Mucosa of descending colon (tissue), 3 donors: ENCODE data around the gene BICC1. TPM values are rescaled to one million over a fixed set of nuclear protein-coding genes. Genes with fewer than 3 reads are reported as not detected.

Experiments used
- ATAC-seq: fragments of 200-7000 bp; cut with Tn5 transposase; one replicate; pipeline ENCODE4 v1.9.1; 2020; ENCODE audit warnings: mild to moderate bottlenecking, moderate library complexity
- DNase-seq, 3 donors: peaks; one replicate each; pipeline ENCODE4 v3.0.0-alpha.2; 2020
- H3K36me3 ChIP-seq: fragments of 200-600 bp; one replicate; pipeline ENCODE4 v1.8.0; 2021; ENCODE audit warnings: low read depth, mild to moderate bottlenecking
- H3K4me1 ChIP-seq: fragments of 200-600 bp; one replicate; pipeline ENCODE4 v1.8.0; 2021; ENCODE audit warnings: low read depth, mild to moderate bottlenecking
- H3K4me3 ChIP-seq: fragments of 200-600 bp; one replicate; pipeline ENCODE4 v1.8.0; 2021; ENCODE audit warnings: mild to moderate bottlenecking
- H3K9me3 ChIP-seq: fragments of 200-600 bp; one replicate; pipeline ENCODE4 v1.8.0; 2021; ENCODE audit warnings: mild to moderate bottlenecking
- CTCF ChIP-seq: fragments of 200-600 bp; IDR thresholded peaks from one replicate; pipeline ENCODE4 v1.8.0; 2022; ENCODE audit warnings: antibody characterized with exemption, mild to moderate bottlenecking
- intact Hi-C, 2 donors: fragments of 100-400 bp; cut with DNase I in 1 of 2; cut with micrococcal nuclease in 1 of 2; formaldehyde crosslinking; loops; one replicate each; pipeline versions ENCODE4 v1.11.0 to v1.11.1; 2022; cut with DNase I, micrococcal nuclease
- total RNA-seq, 3 donors: library from RNA; stranded (reverse); fragmentation: NEBNext Ultra II Directional in 2 of 3; extraction: Animal tissue kit (Norgen Biotek cat#: 25700) in 2 of 3; gene quantifications; one replicate each; pipeline versions ENCODE4 v1.2.1 to v1.2.4, GENCODE V29; 2021 to 2023
- donor health status: DM: no; HTN: no; CAD: no; lungs with moderate emphysema.
- donor health status: DM: no; HTN: no; CAD: no.
- donor health status: DM: no; HTN: yes; CAD: no.

The BICC1 gene
- total RNA-seq, 3 donors from 2014 or later: 1.1 to 5.9 (median 3.5) TPM

GRCh38 chr10:58873161-58873560 is 360.5 kb downstream of the BICC1 start:
- Histone ChIP-seq H3K9me3 (no peaks in the 10 kb centered on the region), H3K4me1 (no peaks in the 10 kb centered on the region), H3K4me3 (no peak overlapping the region), H3K36me3 (no peaks in the 10 kb centered on the region)
- no peak for TF ChIP-seq CTCF
- intact Hi-C loops: no loop called here
- DNase-seq (no peak), ATAC-seq (no peak)

Other genes starting within 250 kb of the BICC1 start
- gene IPMK, start 245.0 kb upstream of the BICC1 start, total RNA-seq: 10 to 100 TPM in 2 of 3 donors, 1 to 10 TPM in 1; 8.6 to 18.0 (median 15.3) TPM
- 10 to 100 TPM; 40.5 to 50.4 (median 48.4) TPM for gene CISD1, start 243.7 kb upstream of the BICC1 start, total RNA-seq
- gene UBE2D1, start 177.9 kb upstream of the BICC1 start, total RNA-seq: 10 to 100 TPM; 17.2 to 18.4 (median 18.4) TPM
- gene TFAM, start 127.5 kb upstream of the BICC1 start, total RNA-seq: 10 to 100 TPM; 26.5 to 36.7 (median 30.8) TPM